Heart left ventricle (tissue), 13 donors: ENCODE data around the gene LCMT1.

ENCODE experiments used
- CTCF ChIP-seq, 12 donors: fragments of 200-600 bp; sonication (generic) in 4 of 12; IDR thresholded peaks; one replicate each; pipeline versions ENCODE4 v1.5.0 to v1.8.0; 2018 to 2022; ENCODE audit warnings: antibody characterized with exemption in 12 of 12, mild to moderate bottlenecking in 5 of 12
- POLR2A ChIP-seq, 2 donors: fragments of 450-650 bp; IDR thresholded peaks; one replicate each; pipeline ENCODE4 v1.6.1; 2017; ENCODE audit warnings: antibody characterized with exemption in 2 of 2, mild to moderate bottlenecking in 2 of 2, moderate library complexity in 2 of 2
- donor health status: ischemic (EF 13 %, LVEDD 7.1; RV severe dilation, severe dysfunction).
- donor health status: DM: no; HTN: yes; CAD: no.
- donor health status: DM: no; HTN: no; CAD: no.
- donor health status: ischemic (EF 25% LVEDD 6.9; RV normal size, moderate dysfunction).
- donor health status: ischemic (EF 25% LVEDD 5.7; RV mildly dilated, moderate dysfunction).
- donor health status: ischemic (EF 35%, LVEDD 5.7; RV mildly dilated, moderate dysfunction).
- donor health status: nonischemic (EF 11% LVEDD 7.7; RV severe dilation, severe dysfunction).
- donor health status: DM: yes; HTN: yes; CAD: no.
- donor health status: PGD.
- donor health status: ischemic (EF 29% LVEDD 5.4; RV normal size, mild dysfunction).
- donor health status: nonischemic (EF 23%, LVEDD 6.1; RV moderate dilation, normal function).

- TF ChIP-seq CTCF (IDR thresholded peaks at IDR 0.05) (no peak), POLR2A (IDR thresholded peaks at IDR 0.05) (no peak)
These were observed 105.6 kb downstream of the LCMT1 start for GRCh38 chr16:25217112-25217511.
